ENCODE data around the gene SMCO3. TPM values are rescaled to one million over a fixed set of nuclear protein-coding genes. Genes with fewer than 3 reads are reported as not detected.

SMCO3 gene
- total RNA-seq, 1 donor from 2014 or later, result not detected

Other genes starting within 250 kb of the SMCO3 start
- gene PLBD1, start 246.3 kb downstream of the SMCO3 start, total RNA-seq, result not detected in 2 replicates
- gene GUCY2C, start 117.6 kb downstream of the SMCO3 start, total RNA-seq, result not detected in 2 replicates
- gene WBP11, start 10.7 kb downstream of the SMCO3 start, total RNA-seq, result 128 and 134 TPM in 2 replicates
- gene C12orf60, start 10.5 kb downstream of the SMCO3 start, total RNA-seq, result 2.2 and 2.8 TPM in 2 replicates
- not detected in 2 replicates for gene ART4, start 29.3 kb upstream of the SMCO3 start, total RNA-seq
- gene MGP, start 71.7 kb upstream of the SMCO3 start, total RNA-seq, result not detected in 2 replicates
- 3.2 and 4.7 TPM in 2 replicates for gene ERP27, start 124.4 kb upstream of the SMCO3 start, total RNA-seq
- gene ARHGDIB, start 147.4 kb upstream of the SMCO3 start, total RNA-seq, result 535 and 561 TPM in 2 replicates
- gene PDE6H, start 158.9 kb upstream of the SMCO3 start, total RNA-seq, result not detected in 2 replicates

Measured in activated T-helper 2 cell treated with anti-CD3 and anti-CD28 coated beads, Interferon-gamma antibody, Interleukin-2, Interleukin-4, amounts not matched to agents 10 μg/mL and 5 μg/mL and 100 μg/mL, durations not matched to agents 14 hours and 24 hours and 36 hours (primary cell).